Esophagus (tissue), 2 donors: ENCODE results near the gene PRRG2. TPM values are rescaled to one million over a fixed set of nuclear protein-coding genes. Genes with fewer than 3 reads are reported as not detected.

Experiments used
- H3K27ac ChIP-seq, 2 donors: one replicate each; pipeline ENCODE4 v1.5.1; 2013; ENCODE audit warnings: low read depth in 2 of 2, mild to moderate bottlenecking in 2 of 2, inconsistent platforms in 1 of 2, low read length in 1 of 2, moderate library complexity in 1 of 2
- H3K27me3 ChIP-seq, 2 donors: one replicate each; pipeline ENCODE4 v1.6.1; 2013; ENCODE audit warnings: low read length in 2 of 2, control low read depth in 1 of 2, mild to moderate bottlenecking in 1 of 2; ENCODE audit not compliant: insufficient read depth in 2 of 2, control insufficient read depth in 1 of 2
- H3K36me3 ChIP-seq, 2 donors: one replicate each; pipeline ENCODE4 v1.6.1; 2013; ENCODE audit warnings: low read length in 1 of 2; ENCODE audit not compliant: control insufficient read depth in 2 of 2, insufficient read depth in 2 of 2
- H3K4me1 ChIP-seq, 2 donors: one replicate each; pipeline ENCODE4 v1.6.1; 2013; ENCODE audit warnings: low read length in 1 of 2; ENCODE audit not compliant: control insufficient read depth in 2 of 2, insufficient read depth in 2 of 2
- H3K4me3 ChIP-seq, 2 donors: one replicate each; pipeline ENCODE4 v1.5.1; 2013; ENCODE audit warnings: low read length in 2 of 2, mild to moderate bottlenecking in 2 of 2, low read depth in 1 of 2, moderate library complexity in 1 of 2
- H3K9me3 ChIP-seq, 2 donors: one replicate each; pipeline ENCODE4 v1.6.1; 2013; ENCODE audit warnings: mild to moderate bottlenecking in 2 of 2, low read depth in 1 of 2, low read length in 1 of 2, moderate library complexity in 1 of 2; ENCODE audit not compliant: control insufficient read depth in 2 of 2, insufficient read depth in 1 of 2
- WGBS, 2 donors: extraction: QIAGEN DNeasy Blood & Tissue Kit; methylation state at CpG; one replicate each; pipeline ENCODE4 v1.1.7; 2013; 5-methylcytosine and 5-hydroxymethylcytosine counted together
- polyA plus RNA-seq, 2 donors: library from polyadenylated mRNA; stranded (reverse); fragments of 200-250 nt; gene quantifications; one replicate each; pipeline ENCODE4 v1.2.3, GENCODE V29; 2013
- donor health status: healthy with polysubstance abuse.
- donor health status: Bipolar disorder and iron deficiency.

PRRG2 gene
- polyA plus RNA-seq, 2 donors, result 10.1 to 12.7 TPM

DNA sequence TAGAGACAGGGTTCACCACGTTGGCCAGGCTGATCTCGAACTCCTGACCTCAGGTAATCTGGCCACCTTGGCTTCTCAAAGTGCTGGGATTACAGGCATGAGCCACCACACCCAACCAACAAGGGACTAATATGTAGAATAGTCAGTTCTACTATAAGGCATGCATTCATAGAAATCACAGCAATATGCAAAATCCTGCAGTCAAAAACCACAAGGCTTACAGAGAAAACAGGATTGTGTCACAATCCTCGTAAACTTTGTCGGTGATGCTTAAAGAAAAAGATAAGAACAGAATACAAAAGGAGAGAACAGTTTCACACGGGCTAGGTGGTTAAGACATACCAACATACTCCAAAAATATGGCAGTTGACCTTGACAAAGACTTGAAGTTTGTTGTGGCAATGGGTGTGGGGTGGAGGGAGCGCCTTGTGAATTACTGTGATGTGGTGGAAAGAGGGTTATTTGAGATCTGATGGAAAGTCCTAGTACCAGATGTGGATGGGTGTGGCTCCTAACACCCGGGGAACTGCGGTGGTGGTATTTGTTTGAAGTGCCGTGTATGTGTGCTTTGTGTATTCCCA lies 13.2 kb upstream of the PRRG2 start:
- Histone ChIP-seq H3K4me3 (no peak overlapping the region), H3K4me1 (peaks cover 0 to 2% of the 10 kb centered on the region in 2 donors), H3K9me3 (no peaks in the 10 kb centered on the region), H3K27ac (peak overlapping the region in 1 of 2 donors; percentile 24), H3K36me3 (peaks cover 0 to under 1% of the 10 kb centered on the region in 2 donors), H3K27me3 (no peaks in the 10 kb centered on the region)
- 40 to 54% methylated on average over 9 of the region's 9 CpGs for WGBS, 2 donors

DNA sequence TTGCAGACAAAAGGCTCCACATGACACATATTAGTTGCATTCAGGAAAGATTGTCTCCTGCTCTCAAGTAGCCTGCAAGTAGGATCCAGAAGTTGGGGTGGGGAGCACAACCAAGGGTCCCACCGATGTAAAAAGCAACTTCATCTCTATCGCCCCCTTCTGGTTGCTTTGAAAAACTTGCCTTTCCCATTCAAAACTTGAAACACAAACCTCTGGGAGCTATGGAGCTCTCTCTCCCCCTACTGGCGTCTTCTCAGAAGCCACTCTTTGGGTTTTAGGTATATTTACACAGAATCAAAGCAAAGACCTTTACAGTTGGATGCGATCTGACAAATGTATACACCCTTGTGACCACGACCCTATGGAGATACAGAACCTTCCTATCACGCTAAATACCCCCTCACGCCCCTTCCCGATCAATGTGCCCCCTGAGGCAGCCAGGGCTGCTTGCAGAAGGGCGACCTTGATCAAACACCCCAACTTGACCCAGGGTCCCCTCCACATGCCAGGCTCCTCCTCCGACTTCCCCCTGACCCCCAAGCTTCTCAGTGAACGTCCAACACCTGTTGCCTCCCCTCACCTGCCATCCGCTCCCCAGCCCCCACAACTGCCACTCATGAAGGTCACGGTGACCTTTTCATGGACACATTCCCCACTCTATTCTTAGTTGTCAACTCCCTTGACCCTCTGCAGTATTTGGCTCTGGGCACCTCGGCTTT lies 10.8 kb upstream of the PRRG2 start:
- no peaks in the 10 kb centered on the region for H3K9me3 ChIP-seq
- no peaks in the 10 kb centered on the region for H3K27me3 ChIP-seq
- peaks cover 0 to 2% of the 10 kb centered on the region in 2 donors for H3K4me1 ChIP-seq
- 30 to 33% methylated on average over 14 of the region's 14 CpGs for WGBS, 2 donors
- no peak overlapping the region for H3K4me3 ChIP-seq
- H3K36me3 ChIP-seq, result peaks cover 4 to 9% of the 10 kb centered on the region in 2 donors
- no peak overlapping the region for H3K27ac ChIP-seq

DNA sequence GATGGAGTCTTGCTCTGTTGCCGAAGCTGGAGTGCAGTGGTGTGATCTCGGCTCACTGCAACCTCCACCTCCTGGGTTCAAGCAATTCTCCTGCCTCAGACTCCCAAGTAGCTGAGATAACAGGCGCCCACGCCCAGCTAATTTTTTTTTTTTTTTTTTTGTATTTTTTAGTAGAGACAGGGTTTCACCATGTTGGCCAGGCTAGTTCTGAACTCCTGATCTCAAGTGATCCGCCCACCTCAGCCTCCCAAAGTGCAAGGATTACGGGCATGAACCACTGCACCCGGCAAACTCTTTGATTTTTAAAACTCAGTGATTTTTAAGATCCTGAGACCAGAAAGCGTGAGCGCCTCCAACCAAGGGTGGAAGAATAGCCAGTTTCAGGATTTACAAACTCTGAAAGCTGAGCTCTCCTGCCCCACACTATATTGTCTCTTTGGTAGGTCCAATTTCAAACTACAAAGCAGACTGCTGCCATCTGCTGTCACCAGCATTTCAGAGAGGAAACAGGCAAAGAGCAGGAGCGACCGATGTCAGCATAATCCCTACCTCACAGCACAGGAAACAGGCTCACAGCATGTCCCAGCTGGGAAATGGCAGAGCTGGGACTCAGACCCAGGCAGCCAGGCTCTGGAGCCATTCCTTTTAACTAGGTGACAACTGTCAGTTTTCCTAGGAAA lies 10.0 kb upstream of the PRRG2 start:
- 70 to 77% methylated on average over 11 of the region's 11 CpGs for WGBS, 2 donors
- no peak overlapping the region for H3K4me3 ChIP-seq
- H3K27ac ChIP-seq, result no peak overlapping the region
- H3K27me3 ChIP-seq, result no peaks in the 10 kb centered on the region
- H3K9me3 ChIP-seq, result no peaks in the 10 kb centered on the region
- H3K4me1 ChIP-seq, result peaks cover 0 to 2% of the 10 kb centered on the region in 2 donors
- peaks cover 4 to 9% of the 10 kb centered on the region in 2 donors for H3K36me3 ChIP-seq

- Histone ChIP-seq H3K36me3 (peaks cover 4 to 9% of the 10 kb centered on the region in 2 donors), H3K9me3 (no peaks in the 10 kb centered on the region), H3K27ac (no peak overlapping the region), H3K4me1 (peaks cover 0 to 2% of the 10 kb centered on the region in 2 donors), H3K4me3 (no peak overlapping the region), H3K27me3 (no peaks in the 10 kb centered on the region)
- 91 to 92% methylated on average over 7 of the region's 7 CpGs for WGBS, 2 donors
These were observed 8.1 kb upstream of the PRRG2 start for GRCh38 chr19:49573009-49573408.

DNA sequence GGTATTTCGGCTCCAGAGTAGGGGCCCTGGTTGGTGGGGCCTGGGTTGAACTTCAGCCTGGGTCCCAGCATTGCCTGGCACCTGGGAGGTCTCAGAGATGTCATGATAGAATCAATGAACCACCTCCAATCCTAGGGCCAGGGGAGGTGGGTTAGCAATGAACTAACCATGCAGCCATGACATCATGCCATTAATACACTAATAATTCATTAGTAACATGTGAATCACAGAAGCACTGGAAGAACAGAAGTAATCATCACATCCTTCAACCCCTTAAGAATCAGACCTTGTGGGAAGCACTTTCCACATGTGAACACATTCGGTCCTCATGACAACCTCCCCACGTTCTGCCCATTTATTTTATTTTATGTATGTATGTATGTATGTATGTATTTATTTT lies 7.7 kb upstream of the PRRG2 start:
- Histone ChIP-seq H3K9me3 (no peaks in the 10 kb centered on the region), H3K27me3 (no peaks in the 10 kb centered on the region), H3K36me3 (peaks cover 4 to 9% of the 10 kb centered on the region in 2 donors), H3K4me3 (no peak overlapping the region), H3K27ac (no peak overlapping the region), H3K4me1 (peaks cover 0 to 2% of the 10 kb centered on the region in 2 donors)
- 81 to 85% methylated on average over 3 of the region's 3 CpGs for WGBS, 2 donors

GRCh38 chr19:49574206-49574755 lies 6.8 kb upstream of the PRRG2 start:
- H3K27me3 ChIP-seq, result no peaks in the 10 kb centered on the region
- H3K4me3 ChIP-seq, result no peak overlapping the region
- peaks cover 4 to 9% of the 10 kb centered on the region in 2 donors for H3K36me3 ChIP-seq
- 79 to 86% methylated on average over 2 of the region's 2 CpGs for WGBS, 2 donors
- H3K9me3 ChIP-seq, result no peaks in the 10 kb centered on the region
- no peak overlapping the region for H3K27ac ChIP-seq
- H3K4me1 ChIP-seq, result peaks cover 0 to 2% of the 10 kb centered on the region in 2 donors

DNA sequence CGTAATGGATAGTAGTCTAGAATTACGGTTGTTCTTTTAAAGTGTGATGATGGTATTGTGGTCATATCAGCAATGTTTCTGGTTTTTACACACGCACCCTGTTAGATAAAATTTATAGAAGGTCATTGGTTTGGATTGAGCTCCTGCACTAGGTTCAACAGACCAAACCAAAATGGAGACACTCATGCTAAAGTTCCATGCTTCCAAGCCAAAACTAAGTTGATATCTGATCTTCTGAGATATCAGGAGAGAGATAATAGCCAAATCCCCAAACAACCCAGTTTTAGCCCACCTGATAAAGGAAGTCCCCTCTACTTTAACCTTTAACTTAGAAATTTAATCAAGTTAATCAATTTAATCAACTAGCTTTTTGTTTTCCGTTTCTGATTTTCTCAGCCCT lies 1.9 kb upstream of the PRRG2 start:
- Histone ChIP-seq H3K4me1 (peaks cover 0 to 3% of the 10 kb centered on the region in 2 donors), H3K27ac (no peak overlapping the region), H3K4me3 (peak overlapping the region in 1 of 2 donors; percentile 80), H3K36me3 (peaks cover 3 to 4% of the 10 kb centered on the region in 2 donors), H3K27me3 (no peaks in the 10 kb centered on the region), H3K9me3 (no peaks in the 10 kb centered on the region)
- 59 to 79% methylated on average over 4 of the region's 4 CpGs for WGBS, 2 donors

DNA sequence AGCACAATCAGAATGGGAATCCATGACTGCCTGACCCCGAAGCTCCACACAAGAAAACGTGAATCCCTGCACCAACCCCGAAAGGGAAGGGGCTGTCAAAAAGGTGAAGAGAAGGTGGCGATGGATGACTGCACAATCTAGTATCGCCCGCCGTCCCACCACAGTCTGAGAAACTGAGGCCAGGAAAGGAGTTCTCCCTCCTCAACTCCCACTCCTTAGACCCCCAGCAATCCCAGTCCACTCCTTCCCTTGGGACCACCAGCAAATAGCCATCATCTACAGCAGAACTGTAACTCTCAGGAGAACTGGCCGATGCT lies 1.2 kb upstream of the PRRG2 start:
- H3K4me1 ChIP-seq, result peaks cover 0 to 3% of the 10 kb centered on the region in 2 donors
- peak overlapping the region; percentile 64 to 80 for H3K4me3 ChIP-seq
- H3K36me3 ChIP-seq, result no peaks in the 10 kb centered on the region
- peak overlapping the region; percentile 75 to 82 for H3K27ac ChIP-seq
- 1 to 2% methylated on average over 8 of the region's 8 CpGs for WGBS, 2 donors
- no peaks in the 10 kb centered on the region for H3K27me3 ChIP-seq
- no peaks in the 10 kb centered on the region for H3K9me3 ChIP-seq

DNA sequence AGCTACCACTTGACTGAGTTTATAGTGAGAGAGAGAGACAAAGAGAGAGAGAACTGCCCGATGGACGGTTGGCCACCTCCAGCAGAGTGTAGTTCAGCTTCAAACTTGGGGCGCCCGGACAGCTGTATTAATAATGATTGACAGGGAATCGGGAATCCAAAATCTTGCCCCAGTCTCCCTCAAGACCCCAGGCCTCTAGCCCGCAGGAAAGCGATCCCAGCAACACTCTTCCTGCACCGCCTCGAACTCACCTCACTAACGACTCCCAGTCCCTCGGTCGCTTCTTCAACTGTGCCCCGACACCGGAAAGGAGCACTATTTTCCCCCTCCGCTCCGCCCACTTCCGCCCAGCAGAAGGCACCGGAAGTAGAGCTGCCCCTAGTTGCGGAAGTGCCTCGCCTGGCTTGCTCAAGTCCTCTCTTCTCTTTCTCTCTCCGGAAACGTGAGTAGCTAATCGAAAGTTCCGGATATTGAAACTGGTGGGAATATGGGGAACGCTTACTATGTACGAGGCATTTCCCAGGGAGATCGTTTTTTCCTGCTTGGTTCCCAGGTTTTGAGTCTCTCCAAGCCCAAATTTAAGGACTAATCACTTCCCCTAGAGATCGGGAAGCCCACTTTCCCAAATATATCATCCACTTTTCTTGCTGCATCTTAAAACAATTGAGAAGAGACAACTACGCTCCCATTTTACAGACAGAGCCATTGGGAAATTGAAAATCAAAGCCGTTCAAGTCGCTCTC lies 681 bp upstream of the PRRG2 start, which contains the start of gene NOSIP:
TSS of gene NOSIP (minus strand) at position 293 of the 743 bp plus-strand sequence. CDS start 19,865 bp downstream, outside the sequence.
- peaks cover 0 to 3% of the 10 kb centered on the region in 2 donors for H3K4me1 ChIP-seq
- H3K27ac ChIP-seq, result peak within 1 kb of the TSS; percentile 75 to 82
- peak within 1 kb of the TSS; percentile 64 to 80 for H3K4me3 ChIP-seq
- no peaks in the 10 kb centered on the region for H3K9me3 ChIP-seq
- no peaks in the 10 kb centered on the region for H3K27me3 ChIP-seq
- H3K36me3 ChIP-seq, result no peaks in the 10 kb centered on the region
- WGBS, 2 donors, result 1 to 2% methylated on average over 31 of the region's 31 CpGs
